GM12872 (cell line): Measurements from ENCODE around the gene TREH.

Experiments used
- TF ChIP-seq, protein P1 (sequence below): IDR thresholded peaks from 3 replicates; pipeline ENCODE4 v1.5.1; 2011; ENCODE audit warnings: low read depth, mild to moderate bottlenecking, low read length, moderate library complexity; ENCODE audit not compliant: insufficient read depth

TREH gene

DNA sequence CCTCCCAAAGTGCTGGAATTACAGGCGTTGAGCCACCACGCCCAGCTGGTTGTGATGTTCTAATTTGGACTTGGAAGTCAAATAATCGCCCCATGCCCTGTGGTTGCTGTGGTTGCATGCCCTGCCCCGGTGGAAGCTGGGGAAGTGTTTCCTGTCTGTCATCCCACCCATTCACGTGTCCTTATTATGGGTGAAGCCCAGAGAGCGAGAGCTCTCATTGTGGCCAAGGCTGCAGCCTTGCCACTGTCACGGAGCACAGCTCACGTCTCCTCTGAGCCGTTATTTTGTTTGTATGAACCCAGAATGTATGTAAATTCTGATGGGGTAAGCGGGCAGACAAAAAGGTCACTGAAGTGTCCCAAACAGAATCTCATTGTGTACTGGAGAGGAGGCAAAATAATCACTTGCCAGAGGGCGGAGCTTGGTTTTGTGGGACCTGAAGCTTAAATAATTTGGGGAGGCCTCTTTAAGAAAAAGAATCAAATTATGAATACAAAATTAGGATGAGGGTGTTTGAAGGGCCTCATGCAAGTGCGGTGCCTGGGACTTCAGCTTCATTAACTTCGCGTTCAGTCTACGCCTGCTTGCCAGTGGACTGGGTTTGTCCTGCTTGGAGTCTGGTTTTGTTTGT lies 25.8 kb upstream of the TREH start:
- TF ChIP-seq, protein P1, sequence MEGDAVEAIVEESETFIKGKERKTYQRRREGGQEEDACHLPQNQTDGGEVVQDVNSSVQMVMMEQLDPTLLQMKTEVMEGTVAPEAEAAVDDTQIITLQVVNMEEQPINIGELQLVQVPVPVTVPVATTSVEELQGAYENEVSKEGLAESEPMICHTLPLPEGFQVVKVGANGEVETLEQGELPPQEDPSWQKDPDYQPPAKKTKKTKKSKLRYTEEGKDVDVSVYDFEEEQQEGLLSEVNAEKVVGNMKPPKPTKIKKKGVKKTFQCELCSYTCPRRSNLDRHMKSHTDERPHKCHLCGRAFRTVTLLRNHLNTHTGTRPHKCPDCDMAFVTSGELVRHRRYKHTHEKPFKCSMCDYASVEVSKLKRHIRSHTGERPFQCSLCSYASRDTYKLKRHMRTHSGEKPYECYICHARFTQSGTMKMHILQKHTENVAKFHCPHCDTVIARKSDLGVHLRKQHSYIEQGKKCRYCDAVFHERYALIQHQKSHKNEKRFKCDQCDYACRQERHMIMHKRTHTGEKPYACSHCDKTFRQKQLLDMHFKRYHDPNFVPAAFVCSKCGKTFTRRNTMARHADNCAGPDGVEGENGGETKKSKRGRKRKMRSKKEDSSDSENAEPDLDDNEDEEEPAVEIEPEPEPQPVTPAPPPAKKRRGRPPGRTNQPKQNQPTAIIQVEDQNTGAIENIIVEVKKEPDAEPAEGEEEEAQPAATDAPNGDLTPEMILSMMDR = no peak

DNA sequence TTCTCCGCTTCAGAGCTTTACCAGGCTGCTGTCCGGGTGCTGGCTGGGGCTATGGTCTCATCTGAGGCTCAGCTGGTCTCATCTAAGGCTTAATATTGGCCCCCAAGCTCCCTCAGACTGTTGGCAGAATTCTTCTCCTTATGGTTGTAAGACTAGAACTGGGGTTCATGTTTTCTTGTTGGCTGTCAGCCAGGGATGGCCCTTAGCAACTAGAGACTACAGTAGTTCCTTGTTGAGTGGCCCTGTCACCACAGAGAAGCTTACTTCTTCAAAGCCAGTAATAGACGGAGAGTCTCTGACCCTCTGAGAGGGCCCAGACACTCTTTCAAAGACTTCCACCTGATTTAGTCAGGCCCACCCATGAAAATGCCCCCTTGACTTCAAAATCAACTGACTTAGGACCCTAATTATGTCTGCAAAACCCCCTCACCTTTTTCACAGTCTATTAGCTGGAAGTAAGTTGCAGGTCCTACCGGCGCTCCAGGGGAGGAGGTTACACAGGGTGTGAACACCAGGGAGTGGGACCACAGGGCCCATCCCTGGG lies 24.2 kb upstream of the TREH start:
- TF ChIP-seq, protein P1 = no peak

DNA sequence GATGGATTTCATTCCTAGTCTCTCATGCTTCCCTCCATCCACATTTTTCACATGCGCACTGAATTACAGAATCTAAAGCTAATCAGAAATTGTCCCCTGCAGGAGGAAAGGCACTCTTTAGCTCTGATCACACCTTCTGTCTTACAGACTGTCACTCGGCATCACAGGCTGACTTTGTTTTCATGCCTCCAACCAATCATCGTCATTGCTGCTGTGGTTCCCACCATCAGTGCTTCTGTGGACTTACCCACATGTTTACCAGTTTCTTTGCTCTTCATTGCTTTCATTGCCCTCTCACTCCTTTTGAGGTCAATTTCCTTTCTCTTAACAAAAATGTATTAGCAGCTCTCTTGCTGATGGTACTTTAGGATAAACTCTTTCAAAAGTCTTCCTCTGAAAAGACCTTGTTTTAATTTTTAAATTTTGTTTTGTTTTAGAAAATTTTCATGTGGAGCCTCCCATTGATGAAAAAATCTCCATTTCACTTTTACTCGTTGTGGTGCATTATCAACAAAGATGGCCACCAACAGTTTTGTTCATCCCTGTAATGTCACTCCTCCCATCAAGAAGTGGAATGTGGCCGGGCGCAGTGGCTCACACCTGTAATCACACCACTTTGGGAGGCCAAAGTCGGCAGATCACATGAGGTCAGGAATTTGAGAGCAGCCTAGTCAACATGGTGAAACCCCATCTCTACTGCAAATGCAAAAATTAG lies 20.2 kb upstream of the TREH start:
- TF ChIP-seq, protein P1 = no peak

DNA sequence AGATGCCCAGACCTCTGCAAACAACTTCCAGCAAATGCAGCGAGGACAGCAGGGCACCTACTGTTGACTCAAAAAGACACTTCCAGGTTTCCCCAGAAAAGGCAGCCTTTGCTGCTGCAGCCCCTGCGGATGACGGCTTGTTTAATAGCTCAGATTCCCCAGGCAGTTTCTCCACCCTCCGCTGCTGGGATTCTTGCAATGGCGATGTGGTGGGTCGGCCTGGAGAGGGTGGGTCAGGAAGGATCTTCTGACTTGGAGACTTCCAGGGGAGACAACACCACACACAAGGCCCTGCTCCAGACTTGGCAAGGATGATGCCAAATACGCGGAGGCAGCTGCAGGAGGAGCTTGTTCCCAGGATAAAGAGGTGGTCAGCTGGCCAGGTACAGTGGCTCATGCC lies 17.9 kb upstream of the TREH start:
- TF ChIP-seq, protein P1 = no peak

DNA sequence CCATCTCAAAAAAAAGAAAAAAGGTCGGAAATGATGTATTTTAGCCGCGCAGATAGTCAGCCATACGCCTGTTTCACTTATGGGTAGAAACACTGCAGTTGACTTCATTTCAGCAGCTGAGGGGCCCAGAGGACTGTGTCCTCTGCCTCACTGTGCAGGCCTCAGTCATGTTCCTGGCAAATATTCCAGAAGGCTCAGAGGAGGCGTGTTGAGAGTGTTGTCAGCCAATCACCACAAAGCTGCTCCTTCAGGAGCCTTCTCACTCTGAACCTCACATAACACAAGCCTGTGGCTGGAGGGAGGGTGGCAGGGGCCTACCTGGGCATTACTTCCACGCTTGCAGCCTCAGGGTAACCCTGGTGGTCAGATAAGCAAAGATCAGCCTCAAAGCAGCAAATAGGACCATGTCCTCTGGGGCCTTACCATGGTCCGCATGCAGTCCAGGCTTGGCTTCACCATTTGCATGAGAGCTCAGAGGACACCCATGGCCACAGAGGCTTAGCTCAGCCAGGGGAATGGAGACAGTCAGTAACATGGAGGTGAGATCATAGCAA lies 17.3 kb upstream of the TREH start:
- TF ChIP-seq, protein P1 = no peak; the same call in 2 of the 3 replicates

DNA sequence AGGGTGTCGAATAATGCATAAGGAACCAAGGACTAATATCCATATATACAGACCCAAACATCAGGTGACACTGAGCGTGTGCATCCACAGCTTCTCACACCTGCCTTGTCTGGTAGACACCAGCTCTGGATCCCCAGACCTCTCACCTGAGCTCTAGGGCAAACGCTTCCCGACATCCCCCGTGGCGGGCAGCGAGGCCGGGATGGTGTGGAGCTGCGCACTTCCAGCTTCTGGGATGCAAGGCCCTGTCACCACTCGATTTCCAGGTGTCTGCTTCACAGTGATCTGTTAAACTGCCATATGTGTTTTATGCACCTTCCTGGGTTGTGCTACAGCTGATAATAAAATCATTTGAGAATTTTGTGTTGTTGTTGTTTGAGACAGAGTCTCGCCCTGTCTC lies 15.3 kb upstream of the TREH start:
- TF ChIP-seq, protein P1 = no peak

DNA sequence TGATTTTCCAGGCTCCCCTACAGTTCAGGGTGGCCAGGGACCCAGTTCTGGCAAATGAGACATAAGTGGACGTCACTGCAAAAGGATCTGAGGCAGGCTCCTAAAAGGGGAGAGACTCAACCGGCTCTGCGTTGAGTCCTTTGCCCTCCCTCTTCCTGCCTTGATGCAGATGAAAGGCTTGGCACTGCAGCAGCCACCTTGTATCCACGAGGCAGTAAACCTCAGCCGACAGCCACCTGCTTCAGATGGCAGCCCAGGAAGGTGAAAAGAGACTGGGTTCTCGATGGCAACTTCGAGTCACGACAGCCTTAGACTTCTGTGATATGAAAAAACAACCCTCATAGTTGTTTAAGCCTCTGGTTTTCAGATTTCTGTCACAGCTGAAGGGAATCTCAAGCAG lies 14.7 kb upstream of the TREH start:
- TF ChIP-seq, protein P1 = no peak
